Dendritic cell treated with granulocyte-macrophage colony-stimulating factor and Interleukin-4, amounts not matched to agents 40 ng/mL and 50 ng/mL, for 4 days (primary cell): ENCODE measurements around the gene BTBD10.
"Not testable (repeated sequence)": the region's sequence is repeated elsewhere in the genome, so short reads cannot be mapped to it uniquely, and the experiment has no call there.

ENCODE experiments used
- H3K27ac Mint-ChIP-seq: one replicate; pipeline ENCODE4 v1.8.0; 2022; ENCODE audit warnings: mild to moderate bottlenecking, mixed read lengths
- H3K27me3 Mint-ChIP-seq: one replicate; pipeline ENCODE4 v1.8.0; 2022; ENCODE audit warnings: mild to moderate bottlenecking, mixed read lengths
- H3K36me3 Mint-ChIP-seq: one replicate; pipeline ENCODE4 v1.8.0; 2022; ENCODE audit warnings: low read depth, mixed read lengths
- H3K4me1 Mint-ChIP-seq: one replicate; pipeline ENCODE4 v1.8.0; 2022; ENCODE audit warnings: low read depth, mixed read lengths
- H3K4me3 Mint-ChIP-seq: one replicate; pipeline ENCODE4 v1.8.0; 2022; ENCODE audit warnings: mild to moderate bottlenecking, moderate library complexity, mixed read lengths
- H3K9me3 Mint-ChIP-seq: one replicate; pipeline ENCODE4 v1.8.0; 2022; ENCODE audit warnings: mixed read lengths
- intact Hi-C: fragments of 100-400 bp; cut with micrococcal nuclease; formaldehyde crosslinking; loops from one replicate; pipeline ENCODE4 v1.15.0; 2022

The BTBD10 gene

DNA sequence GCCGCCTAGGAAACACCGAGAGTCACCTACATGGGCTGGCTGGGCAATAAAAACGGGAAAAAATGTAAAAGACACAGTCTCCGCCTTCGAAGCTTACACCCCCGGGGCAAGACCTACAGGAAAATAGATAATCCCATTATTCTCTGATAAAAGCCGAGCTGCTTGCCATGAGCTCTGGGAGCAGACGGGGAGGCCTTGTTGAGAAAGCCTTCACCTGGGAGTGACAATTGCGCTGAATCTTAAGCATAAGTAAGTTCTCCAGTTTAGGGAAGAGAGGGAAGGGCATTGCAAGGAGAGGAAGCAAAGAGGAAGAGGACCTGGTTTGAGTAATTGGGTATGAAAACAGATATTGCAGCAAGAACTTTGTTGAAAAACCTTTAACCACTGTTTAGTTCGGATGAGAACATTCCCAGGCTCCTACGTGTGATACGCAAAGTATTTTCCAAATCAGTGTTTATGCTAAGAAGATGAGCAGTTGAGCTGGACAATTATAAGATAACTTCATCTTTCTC lies 813 bp upstream of the BTBD10 start:
- intact Hi-C loops, result loop anchor here (1.0 to 10.0 kb wide), 4 partner anchors 49 to 279 kb away; partner anchors contain the start of genes BMAL1 and FAR1
- Mint-ChIP-seq H3K4me1 (peaks cover 35% of the 10 kb centered on the region), H3K4me3 (peak overlapping the region; percentile 99), H3K9me3 (no peaks in the 10 kb centered on the region), H3K27ac (peak overlapping the region; percentile 100), H3K36me3 (peaks cover 17% of the 10 kb centered on the region), H3K27me3 (no peaks in the 10 kb centered on the region)

DNA sequence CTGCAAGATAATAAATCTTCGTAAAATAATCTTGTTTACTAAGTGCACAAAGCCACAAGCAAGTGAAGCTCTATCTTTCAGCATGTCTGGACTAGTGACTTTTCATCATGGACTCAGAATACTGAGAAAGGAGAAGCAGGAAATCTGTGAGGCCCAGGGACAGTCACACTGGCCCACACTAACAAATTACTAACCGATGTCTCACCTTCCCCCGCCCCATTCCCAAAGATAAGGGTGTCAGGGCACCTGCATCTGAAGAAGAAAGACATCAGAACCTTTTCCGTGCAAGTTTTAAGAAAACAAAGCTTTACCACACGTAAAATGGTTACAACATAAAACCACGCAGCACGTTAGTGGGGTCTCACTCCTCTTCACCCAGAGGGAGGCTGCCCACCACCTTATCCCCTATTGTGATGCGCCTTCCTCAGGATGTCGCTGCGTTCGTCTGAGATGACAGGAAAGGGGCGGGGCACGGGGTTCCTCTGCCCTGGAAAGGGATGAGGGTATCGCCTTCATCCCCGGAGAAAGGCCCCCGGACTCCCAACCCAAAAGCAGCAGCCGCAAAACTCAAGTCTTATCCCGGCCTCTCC lies 616 bp downstream of the BTBD10 start:
- peaks cover 17% of the 10 kb centered on the region for H3K36me3 Mint-ChIP-seq
- H3K4me3 Mint-ChIP-seq, result peak overlapping the region; percentile 99
- intact Hi-C loops, result loop anchor here (2.0 to 10.0 kb wide), 3 partner anchors 48 to 278 kb away; partner anchors contain the start of gene FAR1
- H3K27ac Mint-ChIP-seq, result peak overlapping the region; percentile 100
- peaks cover 35% of the 10 kb centered on the region for H3K4me1 Mint-ChIP-seq
- no peaks in the 10 kb centered on the region for H3K9me3 Mint-ChIP-seq
- H3K27me3 Mint-ChIP-seq, result no peaks in the 10 kb centered on the region

DNA sequence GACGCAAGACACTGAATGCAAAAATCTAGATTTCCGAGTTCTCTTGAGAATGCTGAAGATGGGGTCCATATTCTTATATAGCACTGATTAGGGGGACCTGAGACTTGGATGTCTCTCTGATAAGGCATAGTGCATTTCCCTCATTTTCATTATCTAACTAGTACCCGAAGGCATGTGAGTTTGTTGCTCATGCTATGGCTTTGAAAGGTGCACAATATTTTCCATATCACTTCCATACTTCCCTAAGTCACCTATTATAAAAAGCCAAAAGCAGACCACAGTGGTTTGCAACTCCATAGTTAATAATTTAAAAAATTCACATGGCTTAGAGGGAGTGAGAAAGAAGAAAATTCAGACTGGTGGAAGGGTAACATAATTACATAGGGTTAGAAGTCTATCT lies 1.7 kb downstream of the BTBD10 start:
- Mint-ChIP-seq H3K4me1 (peaks cover 35% of the 10 kb centered on the region), H3K27me3 (no peaks in the 10 kb centered on the region), H3K4me3 (no peak overlapping the region), H3K36me3 (peaks cover 17% of the 10 kb centered on the region), H3K9me3 (no peaks in the 10 kb centered on the region), H3K27ac (no peak overlapping the region)
- intact Hi-C loops, result loop anchor here (2.0 to 10.0 kb wide), 3 partner anchors 46 to 276 kb away; no protein-coding TSS in a partner anchor

DNA sequence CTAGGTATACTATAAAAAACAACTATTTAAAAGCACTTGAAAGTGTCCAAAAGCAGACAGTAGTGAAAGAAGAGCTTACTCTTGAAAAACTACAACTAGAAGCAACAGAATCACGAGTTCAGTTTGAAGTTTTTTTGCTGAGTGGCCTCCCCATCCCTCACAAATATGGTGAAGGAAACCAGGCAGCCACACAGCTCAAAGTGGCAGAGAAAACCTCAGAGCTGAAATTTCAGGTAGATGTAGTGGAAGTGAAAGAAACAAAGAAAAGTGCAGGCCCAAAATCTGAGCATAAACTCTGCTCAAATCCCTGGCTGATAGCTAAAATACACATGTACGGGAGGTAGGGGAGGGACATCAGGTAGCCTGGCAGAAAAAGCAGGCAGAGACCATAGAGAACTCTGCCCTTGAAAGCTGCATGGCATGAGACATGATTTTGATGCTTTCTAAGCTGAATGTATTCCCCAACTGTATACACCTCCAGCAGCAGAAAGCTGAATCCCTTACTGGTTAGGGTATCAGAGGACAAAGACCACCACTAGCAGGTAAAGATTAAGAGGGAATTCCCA lies 12.1 kb downstream of the BTBD10 start:
- H3K36me3 Mint-ChIP-seq, result peaks cover 6% of the 10 kb centered on the region
- no peak overlapping the region for H3K4me3 Mint-ChIP-seq
- H3K4me1 Mint-ChIP-seq, result peaks cover 51% of the 10 kb centered on the region
- peak overlapping the region; percentile 42 for H3K27ac Mint-ChIP-seq
- H3K27me3 Mint-ChIP-seq, result no peaks in the 10 kb centered on the region
- intact Hi-C loops, result no loop called here
- H3K9me3 Mint-ChIP-seq, result peaks cover 6% of the 10 kb centered on the region

GRCh38 chr11:13449522-13449921 lies 13.5 kb downstream of the BTBD10 start:
- H3K4me3 Mint-ChIP-seq, result no peak overlapping the region
- peaks cover 6% of the 10 kb centered on the region for H3K9me3 Mint-ChIP-seq
- H3K36me3 Mint-ChIP-seq, result peaks cover 6% of the 10 kb centered on the region
- intact Hi-C loops, result no loop called here
- peaks cover 47% of the 10 kb centered on the region for H3K4me1 Mint-ChIP-seq
- peak overlapping the region; percentile 42 for H3K27ac Mint-ChIP-seq
- no peaks in the 10 kb centered on the region for H3K27me3 Mint-ChIP-seq

DNA sequence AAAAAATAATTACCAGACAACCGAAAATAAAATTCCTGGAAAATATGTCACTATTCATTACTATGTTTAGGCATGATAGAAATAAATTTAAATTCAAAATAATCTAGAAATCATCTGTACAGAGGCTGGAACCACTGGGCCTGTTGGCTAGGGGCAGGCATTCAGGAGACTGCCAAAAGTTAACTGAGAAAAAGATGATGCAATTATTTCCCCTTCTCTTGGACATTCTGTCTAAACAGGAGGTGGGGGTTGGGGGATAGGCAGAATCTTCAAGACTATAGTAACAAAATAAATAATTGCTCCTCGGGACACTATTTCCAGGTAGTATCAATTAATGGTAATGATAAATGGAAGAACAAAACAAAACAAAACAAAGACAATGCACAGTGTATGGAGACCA lies 14.1 kb downstream of the BTBD10 start:
- H3K4me1 Mint-ChIP-seq, result peaks cover 47% of the 10 kb centered on the region
- H3K36me3 Mint-ChIP-seq, result peaks cover 6% of the 10 kb centered on the region
- peaks cover 6% of the 10 kb centered on the region for H3K9me3 Mint-ChIP-seq
- H3K4me3 Mint-ChIP-seq, result no peak overlapping the region
- no peaks in the 10 kb centered on the region for H3K27me3 Mint-ChIP-seq
- intact Hi-C loops, result no loop called here
- H3K27ac Mint-ChIP-seq, result peak overlapping the region; percentile 81

GRCh38 chr11:13446444-13446843 lies 16.6 kb downstream of the BTBD10 start:
- peaks cover 41% of the 10 kb centered on the region for H3K4me1 Mint-ChIP-seq
- H3K4me3 Mint-ChIP-seq, result no peak overlapping the region
- intact Hi-C loops, result no loop called here
- H3K27me3 Mint-ChIP-seq, result no peaks in the 10 kb centered on the region
- H3K36me3 Mint-ChIP-seq, result peaks cover under 1% of the 10 kb centered on the region
- H3K9me3 Mint-ChIP-seq, result peaks cover 6% of the 10 kb centered on the region
- H3K27ac Mint-ChIP-seq, result no peak overlapping the region

- intact Hi-C loops, result no loop called here
- Mint-ChIP-seq H3K36me3 (no peaks in the 10 kb centered on the region), H3K27ac (no peak overlapping the region), H3K4me1 (peaks cover 32% of the 10 kb centered on the region), H3K9me3 (peaks cover 6% of the 10 kb centered on the region), H3K27me3 (no peaks in the 10 kb centered on the region), H3K4me3 (no peak overlapping the region)
Observed at GRCh38 chr11:13445588-13445987, 17.4 kb downstream of the BTBD10 start.

DNA sequence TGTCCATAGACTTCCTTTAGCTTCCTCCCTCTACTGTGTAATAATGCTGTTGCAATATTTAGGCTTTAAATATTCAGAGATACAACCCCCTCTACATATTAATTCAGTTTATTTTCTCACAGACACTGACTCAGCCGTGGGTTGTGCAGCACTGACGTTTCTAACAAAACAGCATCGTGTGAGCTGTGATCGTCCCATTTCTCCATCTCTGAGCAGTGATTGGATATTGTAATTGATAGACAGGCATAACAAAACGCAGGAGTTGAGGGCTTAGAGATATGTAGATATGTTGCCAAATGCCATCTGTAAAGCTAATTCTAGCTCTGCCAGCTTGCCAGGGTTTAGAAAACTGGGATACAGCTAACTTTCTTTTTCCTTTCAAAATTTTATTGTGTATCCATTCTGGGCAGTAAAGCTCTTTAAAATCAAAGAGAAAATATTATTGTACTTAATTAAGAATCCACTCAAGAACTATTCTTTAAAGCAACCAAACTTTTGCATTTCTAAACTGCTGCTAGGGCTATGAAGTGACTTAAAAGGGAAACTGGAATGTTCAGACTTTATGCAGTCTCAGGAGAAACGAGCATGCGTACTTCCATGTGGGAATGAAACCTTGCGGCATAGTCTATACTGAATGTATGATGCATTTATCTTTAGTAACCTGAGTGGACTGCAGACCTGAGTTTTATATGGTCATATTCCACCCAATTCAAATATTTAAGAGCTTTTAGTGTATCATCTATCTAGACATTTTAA lies 22.7 kb downstream of the BTBD10 start:
- Mint-ChIP-seq H3K27ac (no peak overlapping the region), H3K4me3 (no peak overlapping the region), H3K4me1 (peaks cover 19% of the 10 kb centered on the region), H3K27me3 (no peaks in the 10 kb centered on the region), H3K36me3 (no peaks in the 10 kb centered on the region), H3K9me3 (no peaks in the 10 kb centered on the region)
- intact Hi-C loops, result no loop called here

- intact Hi-C loops, result no loop called here
- no peaks in the 10 kb centered on the region for H3K9me3 Mint-ChIP-seq
- peaks cover 27% of the 10 kb centered on the region for H3K4me1 Mint-ChIP-seq
- H3K4me3 Mint-ChIP-seq, result no peak overlapping the region
- H3K27ac Mint-ChIP-seq, result no peak overlapping the region
- H3K36me3 Mint-ChIP-seq, result no peaks in the 10 kb centered on the region
- H3K27me3 Mint-ChIP-seq, result no peaks in the 10 kb centered on the region
Observed at GRCh38 chr11:13438291-13438690, 24.7 kb downstream of the BTBD10 start.

GRCh38 chr11:13436836-13437235 lies 26.2 kb downstream of the BTBD10 start:
- H3K4me3 Mint-ChIP-seq, H3K9me3 Mint-ChIP-seq, H3K36me3 Mint-ChIP-seq, H3K27me3 Mint-ChIP-seq, intact Hi-C loops: not testable (repeated sequence)
- Mint-ChIP-seq H3K4me1 (peaks cover 27% of the 10 kb centered on the region), H3K27ac (peak overlapping the region; percentile 43)

DNA sequence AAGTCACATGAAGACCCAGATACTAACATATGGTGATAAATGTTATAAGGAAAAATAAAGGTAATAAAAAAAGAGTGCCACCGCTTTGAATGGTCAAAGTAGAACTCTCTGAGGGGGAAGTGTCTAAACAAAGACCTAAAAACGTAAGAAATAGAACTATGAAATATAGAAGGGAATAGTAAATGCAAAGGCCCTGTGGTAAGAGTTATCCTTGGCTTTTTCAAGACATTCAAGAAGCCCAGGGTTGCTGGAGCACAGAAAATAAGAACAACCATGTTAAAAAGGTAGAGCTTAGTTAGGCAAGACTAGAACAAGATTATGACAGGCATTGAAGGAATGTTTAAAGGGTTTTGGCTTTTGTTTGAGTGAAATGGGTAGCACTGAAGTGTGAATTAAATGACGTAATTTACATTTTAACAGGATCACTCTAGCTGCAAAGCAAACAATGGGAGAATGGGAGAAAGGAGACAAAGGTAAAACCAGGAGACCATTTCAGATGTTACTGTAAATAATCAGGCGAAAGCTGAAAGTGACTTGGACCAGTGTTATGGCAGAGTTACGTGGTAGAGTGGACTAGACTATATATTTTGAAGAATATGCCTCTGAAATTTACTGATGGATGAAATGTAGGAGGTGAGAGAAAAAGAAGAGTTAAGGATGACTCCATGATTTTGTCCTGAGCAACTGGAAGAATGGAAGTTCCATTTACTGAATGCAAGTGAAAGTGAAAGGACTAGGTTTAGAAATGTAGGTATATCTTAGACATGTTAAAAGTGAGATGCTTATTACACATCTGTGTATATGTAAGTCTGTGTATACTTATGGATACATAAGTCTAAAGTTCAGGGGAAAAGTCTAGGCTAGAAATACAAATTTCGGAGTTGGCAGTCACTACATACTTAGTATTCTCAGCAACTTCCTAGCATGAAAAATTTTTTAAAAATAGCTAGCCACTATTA lies 28.5 kb downstream of the BTBD10 start:
- no peak overlapping the region for H3K27ac Mint-ChIP-seq
- H3K36me3 Mint-ChIP-seq, result peaks cover 10% of the 10 kb centered on the region
- peaks cover 20% of the 10 kb centered on the region for H3K4me1 Mint-ChIP-seq
- intact Hi-C loops, result no loop called here
- H3K4me3 Mint-ChIP-seq, result no peak overlapping the region
- no peaks in the 10 kb centered on the region for H3K9me3 Mint-ChIP-seq
- no peaks in the 10 kb centered on the region for H3K27me3 Mint-ChIP-seq

DNA sequence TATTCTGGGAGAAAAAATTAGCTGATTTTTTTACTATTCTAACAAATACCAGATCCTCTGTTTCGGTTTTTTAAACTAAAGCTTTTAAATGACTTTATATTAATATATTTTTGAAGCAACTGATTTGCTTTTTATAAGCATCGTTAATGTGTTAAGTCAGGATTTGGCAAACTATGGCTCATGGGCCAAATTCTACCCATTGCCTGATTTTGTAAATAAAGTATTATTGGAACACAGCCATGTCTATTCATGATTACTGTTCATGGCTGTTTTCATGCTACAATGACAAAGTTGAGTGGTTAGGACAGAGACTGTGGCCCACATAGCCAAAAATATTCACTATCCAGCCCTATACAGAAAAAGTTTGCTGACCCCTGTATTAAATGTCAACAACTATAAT lies 29.6 kb downstream of the BTBD10 start:
- peaks cover 18% of the 10 kb centered on the region for H3K36me3 Mint-ChIP-seq
- no peak overlapping the region for H3K4me3 Mint-ChIP-seq
- H3K9me3 Mint-ChIP-seq, result peaks cover 3% of the 10 kb centered on the region
- intact Hi-C loops, result no loop called here
- no peaks in the 10 kb centered on the region for H3K27me3 Mint-ChIP-seq
- no peak overlapping the region for H3K27ac Mint-ChIP-seq
- H3K4me1 Mint-ChIP-seq, result peaks cover 20% of the 10 kb centered on the region
